Endothelial cell (in vitro differentiated cells): Measurements from ENCODE around the gene CAT. TPM values are rescaled to one million over a fixed set of nuclear protein-coding genes. Genes with fewer than 3 reads are reported as not detected.

Experiments
- DNase-seq: peaks from one replicate; pipeline ENCODE4 v3.0.0; 2021; ENCODE audit warnings: low spot score
- H3K27ac Mint-ChIP-seq: one replicate; pipeline ENCODE4 v1.8.0; 2021; ENCODE audit warnings: mixed read lengths, inconsistent platforms; ENCODE audit not compliant: unreplicated experiment
- H3K27me3 Mint-ChIP-seq: one replicate; pipeline ENCODE4 v1.8.0; 2021; ENCODE audit warnings: mild to moderate bottlenecking, moderate library complexity, mixed read lengths, inconsistent platforms; ENCODE audit not compliant: unreplicated experiment
- H3K36me3 Mint-ChIP-seq: one replicate; pipeline ENCODE4 v1.8.0; 2021; ENCODE audit warnings: mild to moderate bottlenecking, low read depth, mixed read lengths, inconsistent platforms; ENCODE audit not compliant: unreplicated experiment
- H3K4me1 Mint-ChIP-seq: one replicate; pipeline ENCODE4 v1.8.0; 2021; ENCODE audit warnings: mild to moderate bottlenecking, mixed read lengths, inconsistent platforms; ENCODE audit not compliant: unreplicated experiment
- H3K4me3 Mint-ChIP-seq: one replicate; pipeline ENCODE4 v1.8.0; 2021; ENCODE audit warnings: mild to moderate bottlenecking, mixed read lengths, inconsistent platforms; ENCODE audit not compliant: unreplicated experiment
- H3K9me3 Mint-ChIP-seq: one replicate; pipeline ENCODE4 v1.8.0; 2021; ENCODE audit warnings: mixed read lengths, inconsistent platforms; ENCODE audit not compliant: unreplicated experiment
- total RNA-seq: library from RNA; stranded (reverse); fragmentation: NEBNext Ultra II Directional; extraction: Animal tissue kit (Norgen Biotek cat#: 25700); gene quantifications from one replicate; pipeline ENCODE4 v1.2.1, GENCODE V29; 2021; ENCODE audit not compliant: unreplicated experiment
- TF ChIP-seq, protein P1 (sequence below): fragments of 200-600 bp; sonication (generic); IDR thresholded peaks from one replicate; pipeline ENCODE4 v1.5.0; 2021; ENCODE audit warnings: antibody characterized with exemption; ENCODE audit not compliant: unreplicated experiment

The CAT gene
- total RNA-seq, 1 donor from 2014 or later, result 30.2 TPM

GRCh38 chr11:34516247-34517040, 77.7 kb downstream of the CAT start:
- DNase-seq, result no peak
- Mint-ChIP-seq H3K4me1 (no peaks in the 10 kb centered on the region), H3K36me3 (no peaks in the 10 kb centered on the region), H3K9me3 (no peaks in the 10 kb centered on the region), H3K27me3 (no peaks in the 10 kb centered on the region), H3K4me3 (no peak overlapping the region), H3K27ac (no peak overlapping the region)
- TF ChIP-seq, protein P1, sequence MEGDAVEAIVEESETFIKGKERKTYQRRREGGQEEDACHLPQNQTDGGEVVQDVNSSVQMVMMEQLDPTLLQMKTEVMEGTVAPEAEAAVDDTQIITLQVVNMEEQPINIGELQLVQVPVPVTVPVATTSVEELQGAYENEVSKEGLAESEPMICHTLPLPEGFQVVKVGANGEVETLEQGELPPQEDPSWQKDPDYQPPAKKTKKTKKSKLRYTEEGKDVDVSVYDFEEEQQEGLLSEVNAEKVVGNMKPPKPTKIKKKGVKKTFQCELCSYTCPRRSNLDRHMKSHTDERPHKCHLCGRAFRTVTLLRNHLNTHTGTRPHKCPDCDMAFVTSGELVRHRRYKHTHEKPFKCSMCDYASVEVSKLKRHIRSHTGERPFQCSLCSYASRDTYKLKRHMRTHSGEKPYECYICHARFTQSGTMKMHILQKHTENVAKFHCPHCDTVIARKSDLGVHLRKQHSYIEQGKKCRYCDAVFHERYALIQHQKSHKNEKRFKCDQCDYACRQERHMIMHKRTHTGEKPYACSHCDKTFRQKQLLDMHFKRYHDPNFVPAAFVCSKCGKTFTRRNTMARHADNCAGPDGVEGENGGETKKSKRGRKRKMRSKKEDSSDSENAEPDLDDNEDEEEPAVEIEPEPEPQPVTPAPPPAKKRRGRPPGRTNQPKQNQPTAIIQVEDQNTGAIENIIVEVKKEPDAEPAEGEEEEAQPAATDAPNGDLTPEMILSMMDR, result no peak

DNA sequence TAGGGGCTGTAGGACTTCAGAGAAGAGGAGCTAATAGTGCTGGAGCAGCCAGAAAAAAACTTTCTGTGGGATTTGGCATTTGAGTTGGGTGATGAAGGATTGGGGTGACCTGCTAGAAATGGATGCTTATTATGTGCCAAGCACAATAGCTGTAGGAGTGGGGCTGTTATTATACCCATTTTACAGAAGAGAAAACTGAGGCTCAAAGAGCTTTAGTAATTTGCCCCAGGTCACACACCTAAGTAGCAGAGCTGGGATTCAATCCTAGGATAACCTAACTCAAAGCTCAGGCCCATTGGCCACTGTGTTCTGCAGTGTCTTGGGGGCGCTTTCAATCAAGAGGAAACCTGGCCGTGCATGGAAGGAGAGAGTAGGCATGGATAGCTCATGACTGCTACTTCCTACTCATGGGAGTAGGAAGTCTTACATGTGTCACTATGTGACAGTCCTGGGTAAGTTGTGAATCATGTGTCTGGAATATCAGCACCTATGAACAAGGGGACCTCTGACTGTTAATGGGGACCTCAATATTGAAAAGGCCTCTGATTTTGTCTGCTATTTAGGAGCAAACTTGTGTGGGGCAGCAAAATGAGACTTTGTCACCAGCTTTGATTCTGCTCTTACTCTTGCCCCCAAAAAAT, 81.0 kb downstream of the CAT start:
- Mint-ChIP-seq H3K4me1 (no peaks in the 10 kb centered on the region), H3K36me3 (no peaks in the 10 kb centered on the region), H3K27me3 (no peaks in the 10 kb centered on the region), H3K27ac (no peak overlapping the region), H3K9me3 (no peaks in the 10 kb centered on the region), H3K4me3 (no peak overlapping the region)
- no peak for DNase-seq
- TF ChIP-seq, protein P1, result no peak

GRCh38 chr11:34521265-34521664, 82.5 kb downstream of the CAT start:
- no peak for DNase-seq
- Mint-ChIP-seq H3K36me3 (no peaks in the 10 kb centered on the region), H3K4me1 (no peaks in the 10 kb centered on the region), H3K4me3 (no peak overlapping the region), H3K27me3 (peaks cover under 1% of the 10 kb centered on the region), H3K27ac (no peak overlapping the region), H3K9me3 (no peaks in the 10 kb centered on the region)
- TF ChIP-seq, protein P1, result no peak

Other genes starting within 250 kb of the CAT start
- gene ABTB2, start 80.9 kb upstream of the CAT start, total RNA-seq, result 72.8 TPM
- not detected for gene ELF5, start 74.9 kb downstream of the CAT start, total RNA-seq
- gene EHF, start 182.2 kb downstream of the CAT start, total RNA-seq, result not detected